ENCODE data around the gene TMEM255B.

DNA sequence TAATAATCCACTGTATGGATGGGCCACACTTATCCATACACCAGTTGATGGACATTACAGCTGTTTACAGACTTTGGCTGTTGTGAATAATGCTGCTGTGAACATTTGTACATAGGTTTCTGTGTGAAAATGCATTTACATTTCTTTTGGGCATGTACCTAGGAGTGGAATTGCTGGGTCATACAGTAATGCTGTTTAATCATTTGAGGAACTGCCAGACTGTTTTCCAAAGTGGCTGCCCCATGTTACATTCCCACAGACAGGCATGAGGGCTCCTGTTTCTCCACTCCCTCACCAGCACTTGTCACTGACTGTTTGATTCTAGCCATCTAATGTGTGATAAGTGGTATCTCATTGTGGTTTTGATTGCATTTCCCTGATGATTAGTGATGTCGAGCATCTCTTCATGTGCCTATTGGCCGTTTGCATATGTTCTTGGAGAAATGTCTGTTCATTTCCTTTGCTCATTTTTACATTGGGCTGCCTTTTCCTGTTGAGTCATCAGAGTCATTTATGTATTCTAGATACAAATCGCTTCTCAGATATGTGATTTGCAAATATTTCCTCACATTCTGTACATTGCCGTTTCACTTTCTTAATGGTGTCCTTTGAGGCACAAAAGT, 12.8 kb downstream of the TMEM255B start:
- TF ChIP-seq EP300 (IDR thresholded peaks at IDR 0.05) (no peak), POLR2A (IDR thresholded peaks at IDR 0.05) (no peak)
- TF ChIP-seq, protein P1, sequence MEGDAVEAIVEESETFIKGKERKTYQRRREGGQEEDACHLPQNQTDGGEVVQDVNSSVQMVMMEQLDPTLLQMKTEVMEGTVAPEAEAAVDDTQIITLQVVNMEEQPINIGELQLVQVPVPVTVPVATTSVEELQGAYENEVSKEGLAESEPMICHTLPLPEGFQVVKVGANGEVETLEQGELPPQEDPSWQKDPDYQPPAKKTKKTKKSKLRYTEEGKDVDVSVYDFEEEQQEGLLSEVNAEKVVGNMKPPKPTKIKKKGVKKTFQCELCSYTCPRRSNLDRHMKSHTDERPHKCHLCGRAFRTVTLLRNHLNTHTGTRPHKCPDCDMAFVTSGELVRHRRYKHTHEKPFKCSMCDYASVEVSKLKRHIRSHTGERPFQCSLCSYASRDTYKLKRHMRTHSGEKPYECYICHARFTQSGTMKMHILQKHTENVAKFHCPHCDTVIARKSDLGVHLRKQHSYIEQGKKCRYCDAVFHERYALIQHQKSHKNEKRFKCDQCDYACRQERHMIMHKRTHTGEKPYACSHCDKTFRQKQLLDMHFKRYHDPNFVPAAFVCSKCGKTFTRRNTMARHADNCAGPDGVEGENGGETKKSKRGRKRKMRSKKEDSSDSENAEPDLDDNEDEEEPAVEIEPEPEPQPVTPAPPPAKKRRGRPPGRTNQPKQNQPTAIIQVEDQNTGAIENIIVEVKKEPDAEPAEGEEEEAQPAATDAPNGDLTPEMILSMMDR (IDR thresholded peaks at IDR 0.05): no peak
